ENCODE measurements around the gene TLK2.

The TLK2 gene

GRCh38 chr17:62641951-62642350, 163.3 kb downstream of the TLK2 start:
- TF ChIP-seq, protein P1, sequence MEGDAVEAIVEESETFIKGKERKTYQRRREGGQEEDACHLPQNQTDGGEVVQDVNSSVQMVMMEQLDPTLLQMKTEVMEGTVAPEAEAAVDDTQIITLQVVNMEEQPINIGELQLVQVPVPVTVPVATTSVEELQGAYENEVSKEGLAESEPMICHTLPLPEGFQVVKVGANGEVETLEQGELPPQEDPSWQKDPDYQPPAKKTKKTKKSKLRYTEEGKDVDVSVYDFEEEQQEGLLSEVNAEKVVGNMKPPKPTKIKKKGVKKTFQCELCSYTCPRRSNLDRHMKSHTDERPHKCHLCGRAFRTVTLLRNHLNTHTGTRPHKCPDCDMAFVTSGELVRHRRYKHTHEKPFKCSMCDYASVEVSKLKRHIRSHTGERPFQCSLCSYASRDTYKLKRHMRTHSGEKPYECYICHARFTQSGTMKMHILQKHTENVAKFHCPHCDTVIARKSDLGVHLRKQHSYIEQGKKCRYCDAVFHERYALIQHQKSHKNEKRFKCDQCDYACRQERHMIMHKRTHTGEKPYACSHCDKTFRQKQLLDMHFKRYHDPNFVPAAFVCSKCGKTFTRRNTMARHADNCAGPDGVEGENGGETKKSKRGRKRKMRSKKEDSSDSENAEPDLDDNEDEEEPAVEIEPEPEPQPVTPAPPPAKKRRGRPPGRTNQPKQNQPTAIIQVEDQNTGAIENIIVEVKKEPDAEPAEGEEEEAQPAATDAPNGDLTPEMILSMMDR (IDR thresholded peaks at IDR 0.05; ENCODE audit: insufficient read depth, low read depth, low read length, missing control alignments) = no peak
- DNase-seq (ENCODE audit: low read depth) = no peak
- H3K4me3 ChIP-seq (ENCODE audit: low read depth, low read length) = no peak overlapping the region

DNA sequence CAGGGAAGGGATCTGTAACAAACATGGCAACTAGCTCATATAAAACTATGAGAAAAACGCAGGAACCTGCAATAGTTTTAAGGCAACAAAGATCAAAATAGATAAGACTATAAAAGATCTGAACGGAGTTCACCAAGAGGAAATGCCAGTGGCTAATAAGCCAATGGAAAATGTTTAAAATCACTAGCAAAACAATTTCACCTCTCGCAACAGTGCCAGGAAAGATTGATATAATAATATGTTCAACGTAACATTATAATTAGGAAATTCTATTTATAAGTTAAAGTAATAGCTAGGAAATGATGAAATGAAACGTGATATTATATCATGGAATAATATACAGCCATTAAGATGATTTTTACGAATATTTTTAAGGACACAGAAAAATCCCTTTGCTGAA, 164.9 kb downstream of the TLK2 start:
- H3K4me3 ChIP-seq (ENCODE audit: low read depth, low read length) = no peak overlapping the region
- DNase-seq (ENCODE audit: low read depth) = no peak
- TF ChIP-seq, protein P1 (IDR thresholded peaks at IDR 0.05; ENCODE audit: insufficient read depth, low read depth, low read length, missing control alignments) = no peak

DNA sequence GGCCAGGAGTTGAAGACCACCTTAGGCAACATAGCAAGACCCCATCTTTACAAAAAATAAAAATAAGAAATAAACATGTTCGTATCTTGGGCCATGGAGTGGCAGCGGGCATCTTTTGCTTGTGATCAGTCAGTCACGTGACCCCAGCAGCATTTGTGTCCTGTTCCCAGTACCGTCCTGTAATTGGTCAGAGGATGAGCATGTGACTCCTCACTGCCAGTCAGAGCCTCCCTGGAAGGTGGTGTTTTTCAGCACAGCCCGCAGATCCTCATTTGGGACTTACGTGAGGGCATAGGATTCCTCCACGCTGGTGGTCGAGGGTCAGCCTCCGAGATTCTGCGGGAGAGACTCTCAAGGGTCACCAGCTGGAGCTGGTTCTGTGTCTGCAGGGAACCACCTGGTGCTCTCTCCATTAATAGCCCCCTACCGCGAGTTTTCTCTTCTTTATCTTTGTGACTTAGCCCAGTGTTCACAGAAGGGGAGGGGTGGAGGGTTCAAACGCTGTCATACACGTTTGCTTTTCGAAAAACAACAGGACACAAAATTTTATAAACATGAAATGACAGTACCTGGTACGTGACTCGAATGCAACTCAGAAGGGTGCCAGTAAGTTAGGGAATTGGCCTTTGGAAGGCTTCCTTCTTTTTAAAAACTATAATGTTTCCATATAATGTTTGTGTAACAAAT, 166.0 kb downstream of the TLK2 start:
- no peak for DNase-seq (ENCODE audit: low read depth)
- no peak overlapping the region for H3K4me3 ChIP-seq (ENCODE audit: low read depth, low read length)
- TF ChIP-seq, protein P1 (IDR thresholded peaks at IDR 0.05; ENCODE audit: insufficient read depth, low read depth, low read length, missing control alignments) = no peak

GRCh38 chr17:62648251-62648955, 169.8 kb downstream of the TLK2 start:
- H3K4me3 ChIP-seq (ENCODE audit: low read depth, low read length) = no peak overlapping the region
- TF ChIP-seq, protein P1 (IDR thresholded peaks at IDR 0.05; ENCODE audit: insufficient read depth, low read depth, low read length, missing control alignments) = no peak
- DNase-seq (ENCODE audit: low read depth) = no peak

DNA sequence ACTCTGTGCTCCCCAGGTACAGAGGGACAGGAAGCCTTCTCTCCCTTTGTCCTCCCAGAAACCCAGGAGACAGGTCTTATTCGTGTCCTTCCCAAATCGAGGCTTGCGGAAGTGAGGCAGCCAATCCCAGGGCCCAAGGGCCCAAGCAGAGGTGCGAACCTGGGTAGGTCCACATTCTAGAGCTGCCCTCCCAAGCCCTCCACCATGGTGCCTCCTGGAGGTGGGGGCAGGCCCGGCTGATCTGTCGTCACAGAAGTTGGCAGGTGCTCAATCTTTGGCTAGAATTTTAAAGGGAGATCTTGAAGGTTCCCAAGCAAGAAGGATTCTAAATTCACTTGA, 170.3 kb downstream of the TLK2 start:
- no peak overlapping the region for H3K4me3 ChIP-seq (ENCODE audit: low read depth, low read length)
- TF ChIP-seq, protein P1 (IDR thresholded peaks at IDR 0.05; ENCODE audit: insufficient read depth, low read depth, low read length, missing control alignments) = no peak
- no peak for DNase-seq (ENCODE audit: low read depth)

- TF ChIP-seq, protein P1 (IDR thresholded peaks at IDR 0.05; ENCODE audit: insufficient read depth, low read depth, low read length, missing control alignments) = no peak
- H3K4me3 ChIP-seq (ENCODE audit: low read depth, low read length) = no peak overlapping the region
- DNase-seq (ENCODE audit: low read depth) = no peak
Measured at GRCh38 chr17:62649570-62649969, 170.9 kb downstream of the TLK2 start.

All from GM12865 (cell line).